K562 (cell line): ENCODE measurements around the gene GPR32. TPM values are rescaled to one million over a fixed set of nuclear protein-coding genes. Genes with fewer than 3 reads are reported as not detected.
A peak's percentile ranks its signal among the peaks of the same experiment; 100 is the strongest.

Experiments used
- CXXC5 ChIP-seq: fragments of 250-450 bp; sonication (Bioruptor Pico); IDR thresholded peaks from 2 replicates; pipeline ENCODE4 v1.8.0; 2022; ENCODE audit warnings: inconsistent platforms, mild to moderate bottlenecking, moderate library complexity
- KDM2B ChIP-seq: fragments of 250-450 bp; sonication (Bioruptor Pico); IDR thresholded peaks from 2 replicates; pipeline ENCODE4 v1.8.0; 2021; ENCODE audit warnings: mild to moderate bottlenecking, moderate library complexity
- L3MBTL2 ChIP-seq: fragments of 450-650 bp; IDR thresholded peaks from 2 replicates; pipeline ENCODE4 v1.6.1; 2016; ENCODE audit warnings: mild to moderate bottlenecking, moderate library complexity
- MBD2 ChIP-seq: sonication (generic); IDR thresholded peaks from 2 replicates; pipeline ENCODE4 v1.6.1; 2016; ENCODE audit warnings: low read depth, borderline replicate concordance
- POLR2G ChIP-seq: fragments of 200-400 bp; formaldehyde crosslinking; IDR thresholded peaks from 2 replicates; pipeline ENCODE4 v1.6.1; 2017; ENCODE audit warnings: low read depth, mild to moderate bottlenecking, antibody characterized with exemption, low read length, moderate library complexity
- PTRF ChIP-seq: fragments of 450-650 bp; IDR thresholded peaks from 2 replicates; pipeline ENCODE4 v1.6.1; 2016; ENCODE audit warnings: mild to moderate bottlenecking, missing genetic modification characterization, missing compliant biosample characterization
- SMARCC2 ChIP-seq: fragments of 450-650 bp; IDR thresholded peaks from 2 replicates; pipeline ENCODE4 v1.6.1; 2017; ENCODE audit warnings: antibody characterized with exemption, moderate library complexity, mild to moderate bottlenecking, low read depth
- SNRNP70 ChIP-seq: fragments of 200-400 bp; formaldehyde crosslinking; optimal IDR thresholded peaks from 2 replicates; pipeline ENCODE3; 2017; ENCODE audit warnings: low read depth, low read length
- ZNF766 ChIP-seq: fragments of 200-800 bp; sonication (Bioruptor generic); conservative IDR thresholded peaks from 2 replicates; pipeline ENCODE4 v1.6.1; 2016; ENCODE audit warnings: missing genetic modification characterization, missing compliant biosample characterization
- polyA plus RNA-seq, 8 experiments: library from polyadenylated mRNA; depleted of rRNA in 4 of 8; stranded (reverse) in 5 of 8; unstranded in 3 of 8; fragments of >200 nt; fragmentation: Nextera tagmentation in 2 of 8; fragmentation: Illumina TruSeq in 1 of 8; extraction: Ambion mirVana in 2 of 8; extraction: Trizol in 1 of 8; gene quantifications; 2 replicates each; pipeline versions ENCODE4 v1.2.1 to v1.2.3, GENCODE V29; 2011 to 2014; ENCODE audit warnings: inconsistent platforms in 1 of 8, missing spikeins in 1 of 8
- total RNA-seq, 7 experiments: library from RNA; depleted of rRNA in 6 of 7; stranded (reverse); fragments of >200 nt in 6 of 7; fragmentation: Illumina TruSeq in 2 of 7; extraction: Trizol in 2 of 7; gene quantifications; 2 replicates each; pipeline versions ENCODE4 v1.2.1 to v1.2.3, GENCODE V29; 2011 to 2021; ENCODE audit warnings: low replicate concordance in 1 of 7
- TF ChIP-seq, protein P1 (sequence below), 2 experiments: fragments of 450-650 bp; formaldehyde crosslinking in 1 of 2; IDR thresholded peaks; 2 replicates each; pipeline versions ENCODE4 v1.4.0 to v1.6.1; 2014 to 2020; ENCODE audit warnings: mild to moderate bottlenecking in 2 of 2, borderline replicate concordance in 1 of 2, low read depth in 1 of 2
- TF ChIP-seq, protein P2 (sequence below): fragments of 450-650 bp; IDR thresholded peaks from 2 replicates; pipeline ENCODE4 v1.6.1; 2017; ENCODE audit warnings: mild to moderate bottlenecking, moderate library complexity
- TF ChIP-seq, protein P3 (sequence below): sonication (generic); IDR thresholded peaks from 2 replicates; pipeline ENCODE4 v1.6.1; 2016
- TF ChIP-seq, protein P4 (sequence below): fragments of 450-650 bp; IDR thresholded peaks from 2 replicates; pipeline ENCODE4 v1.6.1; 2018; ENCODE audit not compliant: partially characterized antibody

GPR32 gene
- total and polyA plus RNA-seq, 9 of the 15 experiments (the other 6 are each of a cell fraction or from before 2014, with no cell fraction given): not detected

DNA sequence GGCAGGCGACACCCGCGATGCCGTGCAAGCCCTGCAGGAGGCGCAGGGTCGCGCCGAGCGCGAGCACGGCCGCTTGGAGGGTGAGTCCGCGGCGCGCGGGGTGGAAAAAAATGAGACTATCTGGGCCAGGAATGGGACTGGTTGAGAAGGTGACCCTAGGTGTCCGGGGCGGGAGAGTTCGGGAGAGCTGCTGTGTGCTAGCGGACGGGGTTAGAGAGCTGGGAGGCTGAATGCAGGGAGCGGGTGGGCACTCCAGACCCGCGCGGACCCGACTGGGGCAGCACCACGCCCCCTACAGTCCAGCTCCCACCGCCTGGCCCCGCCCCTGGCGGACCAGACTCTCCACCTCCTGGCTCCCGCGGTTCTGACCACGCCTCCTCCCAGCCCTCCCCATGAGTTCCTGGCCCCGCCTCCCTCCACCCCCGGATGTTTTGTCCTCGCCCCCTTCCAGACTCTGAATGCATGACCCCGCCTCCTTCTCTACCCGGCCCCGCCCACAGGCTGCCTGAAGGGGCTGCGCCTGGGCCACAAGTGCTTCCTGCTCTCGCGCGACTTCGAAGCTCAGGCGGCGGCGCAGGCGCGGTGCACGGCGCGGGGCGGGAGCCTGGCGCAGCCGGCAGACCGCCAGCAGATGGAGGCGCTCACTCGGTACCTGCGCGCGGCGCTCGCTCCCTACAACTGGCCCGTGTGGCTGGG lies 45.6 kb upstream of the GPR32 start (continued):
- TF ChIP-seq, protein P1, sequence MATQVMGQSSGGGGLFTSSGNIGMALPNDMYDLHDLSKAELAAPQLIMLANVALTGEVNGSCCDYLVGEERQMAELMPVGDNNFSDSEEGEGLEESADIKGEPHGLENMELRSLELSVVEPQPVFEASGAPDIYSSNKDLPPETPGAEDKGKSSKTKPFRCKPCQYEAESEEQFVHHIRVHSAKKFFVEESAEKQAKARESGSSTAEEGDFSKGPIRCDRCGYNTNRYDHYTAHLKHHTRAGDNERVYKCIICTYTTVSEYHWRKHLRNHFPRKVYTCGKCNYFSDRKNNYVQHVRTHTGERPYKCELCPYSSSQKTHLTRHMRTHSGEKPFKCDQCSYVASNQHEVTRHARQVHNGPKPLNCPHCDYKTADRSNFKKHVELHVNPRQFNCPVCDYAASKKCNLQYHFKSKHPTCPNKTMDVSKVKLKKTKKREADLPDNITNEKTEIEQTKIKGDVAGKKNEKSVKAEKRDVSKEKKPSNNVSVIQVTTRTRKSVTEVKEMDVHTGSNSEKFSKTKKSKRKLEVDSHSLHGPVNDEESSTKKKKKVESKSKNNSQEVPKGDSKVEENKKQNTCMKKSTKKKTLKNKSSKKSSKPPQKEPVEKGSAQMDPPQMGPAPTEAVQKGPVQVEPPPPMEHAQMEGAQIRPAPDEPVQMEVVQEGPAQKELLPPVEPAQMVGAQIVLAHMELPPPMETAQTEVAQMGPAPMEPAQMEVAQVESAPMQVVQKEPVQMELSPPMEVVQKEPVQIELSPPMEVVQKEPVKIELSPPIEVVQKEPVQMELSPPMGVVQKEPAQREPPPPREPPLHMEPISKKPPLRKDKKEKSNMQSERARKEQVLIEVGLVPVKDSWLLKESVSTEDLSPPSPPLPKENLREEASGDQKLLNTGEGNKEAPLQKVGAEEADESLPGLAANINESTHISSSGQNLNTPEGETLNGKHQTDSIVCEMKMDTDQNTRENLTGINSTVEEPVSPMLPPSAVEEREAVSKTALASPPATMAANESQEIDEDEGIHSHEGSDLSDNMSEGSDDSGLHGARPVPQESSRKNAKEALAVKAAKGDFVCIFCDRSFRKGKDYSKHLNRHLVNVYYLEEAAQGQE (IDR thresholded peaks at IDR 0.05; ENCODE audit: borderline replicate concordance): peak; percentile 88
- TF ChIP-seq, protein P1 (CRISPR knock-in tag; IDR thresholded peaks at IDR 0.05; ENCODE audit: low read depth): no peak; the same call in 1 of the 2 replicates
- TF ChIP-seq, protein P2, sequence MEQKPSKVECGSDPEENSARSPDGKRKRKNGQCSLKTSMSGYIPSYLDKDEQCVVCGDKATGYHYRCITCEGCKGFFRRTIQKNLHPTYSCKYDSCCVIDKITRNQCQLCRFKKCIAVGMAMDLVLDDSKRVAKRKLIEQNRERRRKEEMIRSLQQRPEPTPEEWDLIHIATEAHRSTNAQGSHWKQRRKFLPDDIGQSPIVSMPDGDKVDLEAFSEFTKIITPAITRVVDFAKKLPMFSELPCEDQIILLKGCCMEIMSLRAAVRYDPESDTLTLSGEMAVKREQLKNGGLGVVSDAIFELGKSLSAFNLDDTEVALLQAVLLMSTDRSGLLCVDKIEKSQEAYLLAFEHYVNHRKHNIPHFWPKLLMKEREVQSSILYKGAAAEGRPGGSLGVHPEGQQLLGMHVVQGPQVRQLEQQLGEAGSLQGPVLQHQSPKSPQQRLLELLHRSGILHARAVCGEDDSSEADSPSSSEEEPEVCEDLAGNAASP: no peak
- TF ChIP-seq ZNF766 (CRISPR knock-in tag) (no peak), PTRF (tag) (no peak), SMARCC2 (no peak), KDM2B (CRISPR knock-in tag) (peak; percentile 52; the same call in 1 of the 2 replicates), L3MBTL2 (no peak), SNRNP70 (no peak), POLR2G (peak; percentile 94), CXXC5 (no peak; the same call in none of the 2 replicates), MBD2 (peak; percentile 26; the same call in 1 of the 2 replicates)
- TF ChIP-seq, protein P3, sequence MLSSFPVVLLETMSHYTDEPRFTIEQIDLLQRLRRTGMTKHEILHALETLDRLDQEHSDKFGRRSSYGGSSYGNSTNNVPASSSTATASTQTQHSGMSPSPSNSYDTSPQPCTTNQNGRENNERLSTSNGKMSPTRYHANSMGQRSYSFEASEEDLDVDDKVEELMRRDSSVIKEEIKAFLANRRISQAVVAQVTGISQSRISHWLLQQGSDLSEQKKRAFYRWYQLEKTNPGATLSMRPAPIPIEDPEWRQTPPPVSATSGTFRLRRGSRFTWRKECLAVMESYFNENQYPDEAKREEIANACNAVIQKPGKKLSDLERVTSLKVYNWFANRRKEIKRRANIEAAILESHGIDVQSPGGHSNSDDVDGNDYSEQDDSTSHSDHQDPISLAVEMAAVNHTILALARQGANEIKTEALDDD: 0 out of 2 replicates have a peak, but pooled peaks have one; percentile 32
- TF ChIP-seq, protein P4, sequence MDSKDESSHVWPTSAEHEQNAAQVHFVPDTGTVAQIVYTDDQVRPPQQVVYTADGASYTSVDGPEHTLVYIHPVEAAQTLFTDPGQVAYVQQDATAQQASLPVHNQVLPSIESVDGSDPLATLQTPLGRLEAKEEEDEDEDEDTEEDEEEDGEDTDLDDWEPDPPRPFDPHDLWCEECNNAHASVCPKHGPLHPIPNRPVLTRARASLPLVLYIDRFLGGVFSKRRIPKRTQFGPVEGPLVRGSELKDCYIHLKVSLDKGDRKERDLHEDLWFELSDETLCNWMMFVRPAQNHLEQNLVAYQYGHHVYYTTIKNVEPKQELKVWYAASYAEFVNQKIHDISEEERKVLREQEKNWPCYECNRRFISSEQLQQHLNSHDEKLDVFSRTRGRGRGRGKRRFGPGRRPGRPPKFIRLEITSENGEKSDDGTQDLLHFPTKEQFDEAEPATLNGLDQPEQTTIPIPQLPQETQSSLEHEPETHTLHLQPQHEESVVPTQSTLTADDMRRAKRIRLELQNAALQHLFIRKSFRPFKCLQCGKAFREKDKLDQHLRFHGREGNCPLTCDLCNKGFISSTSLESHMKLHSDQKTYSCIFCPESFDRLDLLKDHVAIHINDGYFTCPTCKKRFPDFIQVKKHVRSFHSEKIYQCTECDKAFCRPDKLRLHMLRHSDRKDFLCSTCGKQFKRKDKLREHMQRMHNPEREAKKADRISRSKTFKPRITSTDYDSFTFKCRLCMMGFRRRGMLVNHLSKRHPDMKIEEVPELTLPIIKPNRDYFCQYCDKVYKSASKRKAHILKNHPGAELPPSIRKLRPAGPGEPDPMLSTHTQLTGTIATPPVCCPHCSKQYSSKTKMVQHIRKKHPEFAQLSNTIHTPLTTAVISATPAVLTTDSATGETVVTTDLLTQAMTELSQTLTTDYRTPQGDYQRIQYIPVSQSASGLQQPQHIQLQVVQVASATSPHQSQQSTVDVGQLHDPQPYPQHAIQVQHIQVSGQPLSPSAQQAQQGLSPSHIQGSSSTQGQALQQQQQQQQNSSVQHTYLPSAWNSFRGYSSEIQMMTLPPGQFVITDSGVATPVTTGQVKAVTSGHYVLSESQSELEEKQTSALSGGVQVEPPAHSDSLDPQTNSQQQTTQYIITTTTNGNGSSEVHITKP: peak; percentile 37
